HG02759 (cell line): ENCODE results near the gene SEPTIN5.

Experiments used
- ATAC-seq: cut with Tn5 transposase; IDR thresholded peaks from one replicate; pipeline ENCODE4 v1.9.1; 2021; ENCODE audit warnings: mild to moderate bottlenecking, moderate library complexity; ENCODE audit not compliant: unreplicated experiment

SEPTIN5 gene

DNA sequence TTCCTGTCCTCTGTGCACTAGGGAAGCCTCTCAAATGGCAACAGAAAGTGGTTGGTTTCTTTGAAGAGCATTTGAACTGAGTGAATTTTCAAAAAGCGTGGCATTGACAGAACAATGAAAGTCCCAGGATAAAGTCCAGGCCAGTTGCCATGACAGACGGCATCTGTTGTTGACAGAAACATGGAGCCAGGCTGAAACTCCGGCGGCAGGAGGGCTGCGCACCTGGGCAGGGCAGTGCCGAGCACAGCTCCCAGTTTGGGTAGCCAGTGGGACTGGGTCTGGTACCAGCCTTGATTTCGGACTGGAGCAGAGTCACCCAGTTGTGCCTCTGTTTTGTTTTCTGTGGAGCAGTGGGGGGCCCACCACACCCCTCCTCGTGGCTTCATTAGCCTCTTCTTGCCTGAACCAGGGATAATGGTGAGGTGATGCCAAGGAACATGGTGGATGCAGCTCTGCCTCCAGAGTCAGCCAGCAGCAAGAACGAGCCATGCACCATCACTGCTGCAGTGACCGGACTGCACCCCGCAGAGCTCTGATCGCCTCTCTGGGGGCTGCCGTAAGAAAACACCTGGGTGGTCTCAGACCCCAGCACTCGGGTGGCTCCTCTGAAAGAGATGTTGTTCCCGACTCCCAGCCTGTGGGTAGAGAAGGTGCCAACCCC is 9.8 kb upstream of the SEPTIN5 start:
- no peak for ATAC-seq

- no peak for ATAC-seq
Measured at GRCh38 chr22:19705181-19705934, 8.9 kb upstream of the SEPTIN5 start.

DNA sequence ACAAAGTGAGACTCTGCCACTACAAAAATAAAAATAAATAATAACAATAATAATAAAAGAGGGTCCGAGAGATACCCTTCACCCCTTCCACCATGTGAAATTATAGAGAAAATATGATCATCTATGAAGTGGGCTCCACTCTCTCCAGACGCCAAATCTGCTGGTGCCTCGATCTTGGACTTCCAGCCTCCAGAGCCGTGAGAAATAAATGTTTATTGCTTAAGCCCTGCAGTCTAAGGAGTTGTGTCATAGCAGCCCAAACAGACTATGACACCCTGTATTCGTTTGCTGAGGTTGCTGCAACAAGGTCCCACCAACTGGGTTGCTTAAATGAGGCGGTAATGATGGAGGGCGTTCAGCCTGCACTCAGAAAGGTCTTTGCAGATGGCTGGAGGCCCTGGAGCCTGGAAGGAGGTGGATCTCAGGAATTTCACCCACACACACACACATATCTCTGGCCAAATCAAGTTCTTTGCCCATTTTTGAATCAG is 7.6 kb upstream of the SEPTIN5 start:
- ATAC-seq, result no peak

DNA sequence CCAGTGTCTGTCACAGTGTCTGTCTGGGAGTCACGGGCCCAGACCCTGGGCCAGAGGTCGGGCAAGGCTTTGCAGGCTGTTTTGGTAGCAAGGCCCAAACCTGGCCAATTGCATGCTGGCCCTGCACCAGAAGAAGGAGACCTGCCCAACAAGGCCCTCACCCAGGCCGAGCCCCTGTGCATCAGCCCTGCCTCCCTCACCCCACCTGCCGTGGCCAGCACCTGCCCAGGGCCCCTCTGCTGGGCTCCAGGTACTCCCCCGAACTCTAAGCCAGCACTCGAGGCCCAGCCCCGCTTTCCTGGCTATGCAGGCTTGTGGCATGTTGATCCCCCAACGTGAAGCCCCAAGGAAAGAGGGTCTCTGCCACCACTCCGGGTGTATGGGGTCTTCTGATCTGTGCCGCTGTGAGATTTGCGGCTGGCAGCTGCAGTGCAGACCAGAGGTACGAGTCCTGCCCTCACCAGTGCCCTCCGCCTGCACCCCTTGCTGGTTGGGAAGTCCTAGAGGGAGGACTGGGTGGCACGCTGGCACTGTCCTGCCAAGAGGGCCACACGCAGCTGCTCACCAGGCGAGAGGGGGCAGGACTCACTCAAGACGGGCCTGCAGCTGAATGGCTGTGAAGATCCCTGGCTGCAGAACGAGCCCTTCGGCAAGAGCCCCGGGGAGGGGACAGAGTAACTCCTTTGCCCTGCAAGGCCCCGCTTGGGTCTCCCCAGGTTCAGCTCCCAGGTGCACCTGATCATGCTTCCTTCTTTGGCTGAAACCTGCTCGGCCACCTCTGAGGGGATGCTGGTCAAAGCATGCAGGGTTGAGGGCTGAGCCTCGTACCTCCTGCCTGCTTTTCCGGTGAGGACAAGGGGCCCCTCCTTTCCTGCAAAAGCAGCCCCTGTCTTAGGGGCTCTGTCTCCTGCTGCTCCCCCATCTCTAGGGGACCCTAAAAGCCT is 6.7 kb upstream of the SEPTIN5 start:
- no peak for ATAC-seq

- ATAC-seq, result no peak
Measured at GRCh38 chr22:19708321-19709011, 5.8 kb upstream of the SEPTIN5 start.

GRCh38 chr22:19709063-19709769 is 5.1 kb upstream of the SEPTIN5 start:
- no peak for ATAC-seq

GRCh38 chr22:19710020-19710768 is 4.1 kb upstream of the SEPTIN5 start:
- ATAC-seq, result no peak

DNA sequence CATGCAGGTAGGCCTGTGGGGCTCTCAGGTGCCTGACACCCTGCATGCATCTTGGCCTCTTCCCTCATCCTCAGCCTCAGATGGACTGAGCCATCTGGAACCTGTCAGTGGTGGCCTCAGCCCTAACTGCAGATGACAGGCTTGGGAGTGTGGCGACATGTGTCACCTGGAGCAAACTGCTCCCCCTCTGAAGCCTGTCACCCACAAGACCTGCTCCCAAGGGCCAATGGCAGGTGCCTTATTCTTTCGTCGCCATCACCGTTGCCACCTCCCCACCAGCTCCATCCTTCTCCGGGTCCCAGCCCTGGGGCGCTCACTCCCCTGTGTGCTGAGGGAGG is 3.6 kb upstream of the SEPTIN5 start:
- ATAC-seq, result no peak

DNA sequence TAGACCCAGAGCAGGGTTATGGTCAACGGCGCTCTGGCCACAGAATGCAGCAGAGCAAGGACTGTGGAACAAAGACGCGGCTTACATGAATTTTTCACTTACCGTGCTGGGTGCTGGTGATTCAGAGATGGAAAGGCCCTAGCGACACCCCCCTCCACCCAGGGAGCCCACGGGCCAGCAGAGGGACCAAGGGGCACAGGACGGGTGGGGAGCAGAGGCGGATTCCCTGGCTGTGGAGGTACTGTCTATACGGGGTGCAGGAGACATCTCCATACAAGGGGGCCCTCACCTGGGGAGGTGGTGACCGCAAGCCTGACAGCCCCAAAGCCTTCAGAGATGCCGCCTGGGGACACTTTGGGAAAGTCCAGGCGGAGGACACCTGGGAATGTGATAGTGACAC is 1.1 kb upstream of the SEPTIN5 start:
- no peak for ATAC-seq

DNA sequence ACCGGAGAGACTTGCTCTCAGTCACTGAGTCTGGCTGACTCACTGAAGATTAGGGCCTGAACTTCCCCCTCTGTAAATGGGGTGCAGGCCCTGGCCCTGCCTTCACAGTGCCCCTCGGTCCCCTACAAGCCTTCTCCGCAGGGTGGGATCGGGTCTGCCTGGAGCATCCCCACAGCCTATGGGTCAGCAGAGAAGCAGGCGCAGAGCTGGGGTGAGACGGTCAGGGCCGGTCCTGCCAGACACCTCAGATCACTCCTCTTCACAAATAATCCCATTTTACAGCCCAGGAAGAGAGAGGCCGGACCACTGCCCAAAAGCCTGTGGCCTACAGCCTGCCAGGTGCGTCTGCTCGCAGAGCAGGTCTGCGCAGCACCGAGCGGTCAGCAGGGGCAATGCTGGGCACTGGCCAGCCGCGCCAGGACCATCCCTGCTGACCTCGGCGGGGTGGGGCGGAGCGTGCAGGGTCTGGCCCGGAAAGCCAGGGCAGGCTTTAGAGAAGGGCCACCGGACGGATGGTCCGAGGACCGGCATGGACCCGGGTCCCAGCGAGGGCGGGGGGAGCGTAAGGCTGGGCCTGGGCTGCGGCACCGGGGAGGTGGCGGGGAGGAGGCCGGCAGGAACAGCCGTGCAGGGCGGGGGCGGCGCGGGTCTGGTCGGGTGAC is 522 bp upstream of the SEPTIN5 start:
- no peak for ATAC-seq

GRCh38 chr22:19715188-19715930 is 1.1 kb downstream of the SEPTIN5 start:
- ATAC-seq, result no peak

GRCh38 chr22:19716041-19716828 is 1.9 kb downstream of the SEPTIN5 start:
- ATAC-seq, result no peak

DNA sequence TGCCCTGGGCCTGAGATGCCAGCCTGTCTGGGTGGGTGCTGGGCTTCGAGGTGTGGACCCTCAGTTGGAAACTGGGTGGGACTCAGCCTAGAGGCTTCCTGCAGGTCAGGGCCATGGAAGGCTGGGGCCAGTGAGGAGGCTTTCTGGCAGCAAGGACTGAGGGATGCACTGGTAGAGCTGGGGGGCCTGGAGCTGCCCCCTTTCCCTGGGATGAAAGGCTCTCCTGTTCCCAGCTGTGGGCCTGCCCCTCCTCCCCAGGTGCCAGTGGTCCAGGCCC is 2.5 kb downstream of the SEPTIN5 start:
- ATAC-seq, result no peak

DNA sequence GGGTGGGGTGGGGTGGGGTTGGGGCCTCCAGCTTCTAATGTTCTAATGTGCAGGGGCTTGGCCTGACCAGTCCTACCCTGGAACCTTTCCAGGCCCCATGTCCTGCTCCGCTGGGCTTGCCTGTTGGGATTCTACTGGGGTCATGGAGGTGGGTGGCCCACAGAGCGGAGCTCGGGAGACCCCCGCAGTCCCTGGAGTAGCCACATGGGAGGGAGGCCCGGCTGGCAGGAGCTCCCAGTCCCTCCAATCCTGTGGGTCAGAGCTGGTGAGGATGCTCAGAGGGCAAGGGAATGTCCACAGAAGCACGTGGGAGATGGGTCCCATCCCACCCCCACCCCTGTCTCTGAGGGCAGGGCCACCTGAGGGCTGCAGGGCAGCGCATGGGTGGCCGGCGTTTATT is 2.9 kb downstream of the SEPTIN5 start:
- ATAC-seq, result no peak

GRCh38 chr22:19717691-19718455 is 3.6 kb downstream of the SEPTIN5 start:
- peak; percentile 66 for ATAC-seq

DNA sequence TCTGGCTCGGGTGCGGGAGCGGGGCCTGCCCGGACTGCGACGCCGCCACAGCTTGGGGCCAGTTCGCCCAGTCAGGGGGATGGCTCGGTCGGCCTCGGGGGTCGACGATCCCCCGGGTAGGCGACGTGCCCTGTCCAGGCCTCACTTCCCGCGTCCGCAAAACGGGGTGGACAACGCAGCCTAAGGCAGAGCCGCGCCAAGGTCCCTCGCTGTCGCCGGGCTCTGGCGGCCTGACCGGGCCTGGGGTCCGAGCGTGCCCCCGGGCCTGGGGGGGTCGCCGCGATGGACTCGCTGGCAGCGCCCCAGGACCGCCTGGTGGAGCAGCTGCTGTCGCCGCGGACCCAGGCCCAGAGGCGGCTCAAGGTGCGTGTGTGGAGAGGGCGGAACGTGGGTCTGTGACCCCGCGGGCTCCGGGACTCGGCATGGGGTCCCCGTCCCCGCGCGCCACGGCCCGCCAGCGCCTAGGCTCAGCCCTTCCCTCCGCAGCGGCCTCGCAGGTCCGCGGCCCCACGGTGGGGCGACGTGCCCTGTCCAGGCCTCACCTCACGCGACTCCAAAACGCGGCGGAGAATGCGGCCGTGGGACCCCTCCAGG is 4.2 kb downstream of the SEPTIN5 start:
- no peak for ATAC-seq

- ATAC-seq, result no peak
Measured at GRCh38 chr22:19719050-19719482, 4.8 kb downstream of the SEPTIN5 start.
